ENCODE measurements around the gene EMP2.

DNA sequence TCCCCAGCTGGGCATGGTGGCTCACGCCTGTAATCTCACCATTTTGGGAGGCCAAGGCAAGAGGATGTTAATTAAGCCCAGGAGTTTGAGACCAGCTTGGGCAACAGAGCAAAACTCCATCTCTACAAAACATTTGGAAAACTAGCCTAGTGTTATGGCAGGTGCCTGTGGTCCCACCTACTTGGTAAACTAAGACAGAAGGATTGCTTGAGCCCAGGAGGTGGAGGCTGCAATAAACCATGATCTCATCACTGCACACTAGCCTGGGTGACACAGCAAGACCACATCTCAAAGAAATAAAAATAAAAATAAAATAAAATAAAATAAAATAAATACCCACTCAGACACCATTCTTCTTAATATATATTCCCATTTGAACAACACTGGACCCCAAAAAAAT, 32.0 kb downstream of the EMP2 start:
- TF ChIP-seq, protein P1, sequence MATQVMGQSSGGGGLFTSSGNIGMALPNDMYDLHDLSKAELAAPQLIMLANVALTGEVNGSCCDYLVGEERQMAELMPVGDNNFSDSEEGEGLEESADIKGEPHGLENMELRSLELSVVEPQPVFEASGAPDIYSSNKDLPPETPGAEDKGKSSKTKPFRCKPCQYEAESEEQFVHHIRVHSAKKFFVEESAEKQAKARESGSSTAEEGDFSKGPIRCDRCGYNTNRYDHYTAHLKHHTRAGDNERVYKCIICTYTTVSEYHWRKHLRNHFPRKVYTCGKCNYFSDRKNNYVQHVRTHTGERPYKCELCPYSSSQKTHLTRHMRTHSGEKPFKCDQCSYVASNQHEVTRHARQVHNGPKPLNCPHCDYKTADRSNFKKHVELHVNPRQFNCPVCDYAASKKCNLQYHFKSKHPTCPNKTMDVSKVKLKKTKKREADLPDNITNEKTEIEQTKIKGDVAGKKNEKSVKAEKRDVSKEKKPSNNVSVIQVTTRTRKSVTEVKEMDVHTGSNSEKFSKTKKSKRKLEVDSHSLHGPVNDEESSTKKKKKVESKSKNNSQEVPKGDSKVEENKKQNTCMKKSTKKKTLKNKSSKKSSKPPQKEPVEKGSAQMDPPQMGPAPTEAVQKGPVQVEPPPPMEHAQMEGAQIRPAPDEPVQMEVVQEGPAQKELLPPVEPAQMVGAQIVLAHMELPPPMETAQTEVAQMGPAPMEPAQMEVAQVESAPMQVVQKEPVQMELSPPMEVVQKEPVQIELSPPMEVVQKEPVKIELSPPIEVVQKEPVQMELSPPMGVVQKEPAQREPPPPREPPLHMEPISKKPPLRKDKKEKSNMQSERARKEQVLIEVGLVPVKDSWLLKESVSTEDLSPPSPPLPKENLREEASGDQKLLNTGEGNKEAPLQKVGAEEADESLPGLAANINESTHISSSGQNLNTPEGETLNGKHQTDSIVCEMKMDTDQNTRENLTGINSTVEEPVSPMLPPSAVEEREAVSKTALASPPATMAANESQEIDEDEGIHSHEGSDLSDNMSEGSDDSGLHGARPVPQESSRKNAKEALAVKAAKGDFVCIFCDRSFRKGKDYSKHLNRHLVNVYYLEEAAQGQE (IDR thresholded peaks at IDR 0.05): no peak
- TF ChIP-seq ELK1 (IDR thresholded peaks at IDR 0.05; ENCODE audit: low read depth, low read length): no peak
- TF ChIP-seq CHD4 (IDR thresholded peaks at IDR 0.05; ENCODE audit: borderline replicate concordance): no peak
- no peak for TF ChIP-seq POLR2A (IDR thresholded peaks at IDR 0.05; ENCODE audit: low read length)
- no peak for TF ChIP-seq TP53 (CRISPR knock-in tag; IDR thresholded peaks at IDR 0.05)
- no peak for TF ChIP-seq JUN (IDR thresholded peaks at IDR 0.05)

Data from A549 (cell line).